Choroid plexus epithelial cell (primary cell): ENCODE data around the gene CREB3L2.

Experiments used
- DNase-seq: peaks from one replicate; pipeline ENCODE4 v3.0.0-alpha.2; 2010; ENCODE audit warnings: low read depth
- H3K4me3 ChIP-seq: 2 replicates; pipeline ENCODE4 v1.5.1; 2011; ENCODE audit warnings: low read depth, mild to moderate bottlenecking, control low read depth, low read length, moderate library complexity
- CTCF ChIP-seq: conservative IDR thresholded peaks from 2 replicates; pipeline ENCODE4 v1.5.1; 2011; ENCODE audit warnings: low read depth, mild to moderate bottlenecking, control low read depth, inconsistent platforms, low read length, moderate library complexity

Gene CREB3L2

GRCh38 chr7:137895301-137896221 lies 106.3 kb downstream of the CREB3L2 start:
- no peak overlapping the region for H3K4me3 ChIP-seq
- no peak for DNase-seq
- TF ChIP-seq CTCF = no peak

- TF ChIP-seq CTCF = no peak
- DNase-seq = no peak
Observed at GRCh38 chr7:137893143-137893742, 108.6 kb downstream of the CREB3L2 start.

GRCh38 chr7:137891016-137891655 lies 110.8 kb downstream of the CREB3L2 start:
- TF ChIP-seq CTCF = no peak
- DNase-seq = no peak
- H3K4me3 ChIP-seq = no peak overlapping the region

More at GRCh38 chr7:137893143-137893742, 108.6 kb downstream of the CREB3L2 start:
- no peak overlapping the region for H3K4me3 ChIP-seq

GRCh38 chr7:137890449-137890921 lies 111.4 kb downstream of the CREB3L2 start:
- DNase-seq = no peak
- H3K4me3 ChIP-seq = no peak overlapping the region
- TF ChIP-seq CTCF = no peak

GRCh38 chr7:137888241-137888640 lies 113.6 kb downstream of the CREB3L2 start:
- H3K4me3 ChIP-seq = no peak overlapping the region
- TF ChIP-seq CTCF = no peak
- no peak for DNase-seq

- H3K4me3 ChIP-seq = no peak overlapping the region
- no peak for TF ChIP-seq CTCF
- no peak for DNase-seq
Observed at GRCh38 chr7:137886746-137887145, 115.1 kb downstream of the CREB3L2 start.
